NCI-H2227 treated with DMSO at 0.1 percent for 48 hours (cell line): ENCODE results near the gene CKLF.
A peak's percentile ranks its signal among the peaks of the same experiment; 100 is the strongest.
"Not testable (repeated sequence)": the region's sequence is repeated elsewhere in the genome, so short reads cannot be mapped to it uniquely, and the experiment has no call there.

Experiments used
- DNase-seq: peaks from one replicate; lab custom pipeline; 2025; lab: John Stamatoyannopoulos, UW

CKLF gene

GRCh38 chr16:66552286-66553177 lies at the start of gene CKLF:
Gene CKLF, plus strand, starts transcription at chr16:66552576. Its CDS starts 140 bp downstream, at chr16:66552716.
- peak; percentile 86 for DNase-seq

- DNase-seq = no peak
These were observed 49.3 kb upstream of the CKLF start for GRCh38 chr16:66503030-66503429.

GRCh38 chr16:66503612-66504011 lies 48.8 kb upstream of the CKLF start:
- DNase-seq = no peak

GRCh38 chr16:66507731-66508239 lies 44.6 kb upstream of the CKLF start:
- DNase-seq = no peak

- DNase-seq = peak; percentile 71
These were observed 44.0 kb upstream of the CKLF start for GRCh38 chr16:66508248-66508913.

GRCh38 chr16:66508914-66509496 lies 43.4 kb upstream of the CKLF start:
- no peak for DNase-seq

- no peak for DNase-seq
These were observed 42.8 kb upstream of the CKLF start for GRCh38 chr16:66509576-66509975.

GRCh38 chr16:66510298-66510697 lies 42.1 kb upstream of the CKLF start:
- DNase-seq = no peak

GRCh38 chr16:66510711-66511601 lies 41.4 kb upstream of the CKLF start:
- DNase-seq = no peak

GRCh38 chr16:66511602-66512271 lies 40.6 kb upstream of the CKLF start:
- DNase-seq = no peak

- no peak for DNase-seq
These were observed 39.9 kb upstream of the CKLF start for GRCh38 chr16:66512272-66513110.

- no peak for DNase-seq
These were observed 39.2 kb upstream of the CKLF start for GRCh38 chr16:66513111-66513723.

- not testable (repeated sequence) for DNase-seq
These were observed 38.0 kb upstream of the CKLF start for GRCh38 chr16:66514391-66514790.

GRCh38 chr16:66514980-66515595 lies 37.3 kb upstream of the CKLF start:
- DNase-seq = not testable (repeated sequence)

GRCh38 chr16:66515596-66516508 lies 36.5 kb upstream of the CKLF start:
- no peak for DNase-seq

- DNase-seq = no peak
These were observed 35.9 kb upstream of the CKLF start for GRCh38 chr16:66516509-66516807.

GRCh38 chr16:66516808-66517585 lies 35.4 kb upstream of the CKLF start:
- DNase-seq = no peak
